Transverse colon (tissue), 4 donors: ENCODE data around the gene ZFAND3. TPM values are rescaled to one million over a fixed set of nuclear protein-coding genes. Genes with fewer than 3 reads are reported as not detected.

Experiments
- DNase-seq: peaks from one replicate; pipeline ENCODE4 v3.0.0-alpha.2; 2019
- H3K27ac ChIP-seq, 4 donors: fragments of 200-600 bp; sonication (generic); 2 replicates each; pipeline ENCODE4 v1.5.1; 2016 to 2018; ENCODE audit warnings: inconsistent platforms in 4 of 4
- H3K27me3 ChIP-seq: fragments of 200-600 bp; sonication (generic); 2 replicates; pipeline ENCODE4 v1.5.1; 2017; ENCODE audit warnings: inconsistent platforms
- H3K36me3 ChIP-seq, 4 donors: fragments of 200-600 bp; sonication (generic); 2 replicates each; pipeline ENCODE4 v1.5.1; 2017 to 2019; ENCODE audit warnings: inconsistent platforms in 4 of 4
- H3K4me1 ChIP-seq, 4 donors: fragments of 200-600 bp; sonication (generic); 2 replicates each; pipeline ENCODE4 v1.5.1; 2017 to 2020; ENCODE audit warnings: inconsistent platforms in 4 of 4
- H3K4me3 ChIP-seq, 4 donors: fragments of 200-600 bp; sonication (generic); 1 replicate in 1 of 4; 2 replicates in 3 of 4; pipeline versions ENCODE4 v1.5.1 to v1.6.1; 2017 to 2019; ENCODE audit warnings: inconsistent platforms in 4 of 4
- H3K9me3 ChIP-seq, 2 donors: fragments of 200-600 bp; sonication (generic); 2 replicates each; pipeline ENCODE4 v1.5.1; 2017 to 2019; ENCODE audit warnings: inconsistent platforms in 2 of 2
- CTCF ChIP-seq, 5 experiments: fragments of 200-600 bp in 3 of 5; fragments of 450-650 bp in 2 of 5; sonication (generic) in 3 of 5; IDR thresholded peaks; 1 replicate in 2 of 5; 2 replicates in 3 of 5; pipeline ENCODE4 v1.5.1; 2016 to 2017; ENCODE audit warnings: antibody characterized with exemption in 5 of 5, inconsistent platforms in 3 of 5, mild to moderate bottlenecking in 2 of 5, moderate library complexity in 1 of 5
- EP300 ChIP-seq: sonication (generic); formaldehyde crosslinking; IDR thresholded peaks from one replicate; pipeline ENCODE4 v1.6.1; 2017; ENCODE audit warnings: antibody characterized with exemption, low read depth
- POLR2A ChIP-seq: fragments of 450-650 bp; IDR thresholded peaks from one replicate; pipeline ENCODE4 v1.6.1; 2016; ENCODE audit warnings: antibody characterized with exemption, mild to moderate bottlenecking, moderate library complexity
- POLR2AphosphoS5 ChIP-seq, 3 donors: sonication (generic); formaldehyde crosslinking; IDR thresholded peaks; one replicate each; pipeline ENCODE4 v1.6.1; 2016; ENCODE audit warnings: antibody characterized with exemption in 3 of 3
- WGBS, 2 donors: methylation state at CpG; one replicate each; pipeline ENCODE4 v1.1.5; 2018; ENCODE audit warnings: low coverage in 1 of 2; 5-methylcytosine and 5-hydroxymethylcytosine counted together
- in situ Hi-C, 4 donors: fragments of 200-750 bp; cut with MboI; loops; one replicate each; pipeline versions ENCODE4 v1.15.0 to v1.15.1; 2017; ENCODE audit warnings: low sequenced_read_pairs in 3 of 4, low pct_ligation_motif_present in 1 of 4, low pct_unique_long_range_greater_than_20kb in 1 of 4
- intact Hi-C: fragments of 100-400 bp; cut with DNase I; formaldehyde crosslinking; loops from one replicate; pipeline ENCODE4 v1.15.1; 2023; ENCODE audit warnings: low total_unique reads
- total RNA-seq, 4 donors: library from RNA; depleted of rRNA; stranded (reverse); fragments of >200 nt; gene quantifications; one replicate each; pipeline ENCODE4 v1.1.0, GENCODE V29; 2016

ZFAND3 gene
- total RNA-seq, 4 donors from 2014 or later = 20.5 to 83.4 (median 36.5) TPM

DNA sequence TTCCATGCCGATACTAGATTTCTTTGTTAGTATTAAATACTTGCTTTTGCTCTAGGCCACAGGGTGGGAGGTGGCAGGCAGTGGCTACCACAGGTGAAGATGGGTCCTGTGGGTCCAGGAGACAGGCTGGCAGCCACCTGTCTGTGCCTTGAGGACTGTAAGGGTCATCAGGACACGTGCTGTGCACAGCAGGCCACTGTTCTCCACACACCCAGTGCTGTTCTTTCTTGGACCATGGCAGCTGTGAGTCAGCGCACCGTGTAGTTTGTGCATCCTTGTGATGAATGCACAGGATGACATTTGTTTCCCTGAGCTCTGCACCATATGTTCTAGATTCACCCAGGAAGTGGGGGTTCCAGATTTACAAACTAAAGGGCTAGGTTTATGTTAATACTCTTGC is 317.0 kb downstream of the ZFAND3 start:
- in situ Hi-C loops = no loop called here
- H3K4me3 ChIP-seq = no peak overlapping the region
- intact Hi-C loops = no loop called here
- WGBS, 2 donors = 91% methylated on average over 4 of the region's 4 CpGs; no CpG with 5 or more reads in 1 of the 2 donors
- H3K36me3 ChIP-seq = no peaks in the 10 kb centered on the region
- no peak for TF ChIP-seq POLR2AphosphoS5 (IDR thresholded peaks at IDR 0.05)
- no peak for TF ChIP-seq CTCF (IDR thresholded peaks at IDR 0.05)
- no peak for TF ChIP-seq POLR2A
- no peak for TF ChIP-seq EP300
- no peak overlapping the region for H3K27ac ChIP-seq
- no peaks in the 10 kb centered on the region for H3K27me3 ChIP-seq
- no peaks in the 10 kb centered on the region for H3K4me1 ChIP-seq
- DNase-seq = no peak
- no peaks in the 10 kb centered on the region for H3K9me3 ChIP-seq

- 87 to 99% methylated on average over 3 to 8 of the region's 8 CpGs for whole genome bisulfite sequencing, 2 donors
- H3K4me1 ChIP-seq = no peaks in the 10 kb centered on the region
- intact Hi-C loops = no loop called here
Observed at GRCh38 chr6:38137608-38138265, 318.2 kb downstream of the ZFAND3 start.

DNA sequence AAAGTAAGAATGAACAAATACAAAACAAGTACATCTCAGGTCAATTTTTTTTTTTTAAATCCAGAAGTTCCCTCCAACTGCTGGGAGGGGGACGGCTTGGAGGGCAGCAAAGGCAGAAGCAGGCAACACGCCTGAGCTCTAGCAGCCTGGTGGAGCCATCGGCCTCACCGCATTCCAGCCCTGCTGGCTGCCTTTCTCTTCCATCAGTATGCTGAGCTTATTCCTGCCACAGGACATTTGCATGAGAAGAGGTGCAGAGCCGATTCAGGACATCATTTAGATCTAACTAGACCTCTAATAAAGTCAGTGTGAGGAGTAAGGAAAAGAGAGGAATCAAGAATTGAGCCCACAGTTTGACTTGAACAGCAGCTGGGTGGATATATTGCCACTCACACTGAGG is 318.8 kb downstream of the ZFAND3 start:
- no peak for DNase-seq
- WGBS, 2 donors = 91 to 93% methylated on average over 3 to 5 of the region's 5 CpGs
- no peak overlapping the region for H3K27ac ChIP-seq

More at GRCh38 chr6:38137608-38138265, 318.2 kb downstream of the ZFAND3 start:
- no peak for DNase-seq
- TF ChIP-seq POLR2A (no peak), EP300 (no peak), CTCF (IDR thresholded peaks at IDR 0.05) (no peak), POLR2AphosphoS5 (IDR thresholded peaks at IDR 0.05) (no peak)
- in situ Hi-C loops = no loop called here
- H3K36me3 ChIP-seq = no peaks in the 10 kb centered on the region
- no peak overlapping the region for H3K27ac ChIP-seq
- no peaks in the 10 kb centered on the region for H3K9me3 ChIP-seq
- no peak overlapping the region for H3K4me3 ChIP-seq
- H3K27me3 ChIP-seq = no peaks in the 10 kb centered on the region

GRCh38 chr6:38141085-38141484 is 321.6 kb downstream of the ZFAND3 start:
- in situ Hi-C loops = no loop called here
- no peaks in the 10 kb centered on the region for H3K36me3 ChIP-seq
- no peaks in the 10 kb centered on the region for H3K4me1 ChIP-seq
- no peak overlapping the region for H3K27ac ChIP-seq
- TF ChIP-seq EP300 = no peak
- no peak for TF ChIP-seq POLR2A
- no peak for TF ChIP-seq POLR2AphosphoS5 (IDR thresholded peaks at IDR 0.05)
- TF ChIP-seq CTCF (IDR thresholded peaks at IDR 0.05) = no peak
- WGBS, 2 donors = 85% methylated on average over 2 to 4 of the region's 4 CpGs
- no peak overlapping the region for H3K4me3 ChIP-seq
- DNase-seq = no peak
- no peaks in the 10 kb centered on the region for H3K9me3 ChIP-seq
- intact Hi-C loops = no loop called here
- H3K27me3 ChIP-seq = no peaks in the 10 kb centered on the region

More for the DNA sequence above, 318.8 kb downstream of the ZFAND3 start:
- H3K27me3 ChIP-seq = no peaks in the 10 kb centered on the region
- intact Hi-C loops (no loop called here), in situ Hi-C loops (no loop called here)
- H3K36me3 ChIP-seq = no peaks in the 10 kb centered on the region
- H3K4me1 ChIP-seq = no peaks in the 10 kb centered on the region
- TF ChIP-seq EP300 = no peak
- TF ChIP-seq POLR2A = no peak
- TF ChIP-seq POLR2AphosphoS5 (IDR thresholded peaks at IDR 0.05) = no peak
- TF ChIP-seq CTCF (IDR thresholded peaks at IDR 0.05) = no peak
- H3K9me3 ChIP-seq = no peaks in the 10 kb centered on the region
- H3K4me3 ChIP-seq = no peak overlapping the region
